Measurements from ENCODE around the gene SNIP1.
"Not testable (repeated sequence)": the region's sequence is repeated elsewhere in the genome, so short reads cannot be mapped to it uniquely, and the experiment has no call there.

Gene SNIP1

GRCh38 chr1:37557402-37557801 lies 3.3 kb upstream of the SNIP1 start:
- TF ChIP-seq ZFX (IDR thresholded peaks at IDR 0.05) (no peak), CTCF (conservative IDR thresholded peaks at IDR 0.05) (no peak)
- H3K27ac ChIP-seq = no peak overlapping the region

- no peak for TF ChIP-seq CTCF (conservative IDR thresholded peaks at IDR 0.05)
- no peak for TF ChIP-seq ZFX (IDR thresholded peaks at IDR 0.05)
- no peak within 1 kb of the TSS for H3K27ac ChIP-seq
Measured at GRCh38 chr1:37556712-37557196, 2.7 kb upstream of the SNIP1 start, which contains the start of gene DNALI1. Gene DNALI1, plus strand, starts transcription at chr1:37556940. Its CDS starts 55 bp downstream, at chr1:37556995.

- peak overlapping the region; percentile 88 for H3K27ac ChIP-seq
- TF ChIP-seq ZFX (IDR thresholded peaks at IDR 0.05) (no peak), CTCF (conservative IDR thresholded peaks at IDR 0.05) (no peak)
Measured at GRCh38 chr1:37553598-37553926, 531 bp downstream of the SNIP1 start.

GRCh38 chr1:37549341-37549740 lies 4.8 kb downstream of the SNIP1 start:
- H3K27ac ChIP-seq = no peak overlapping the region
- TF ChIP-seq ZFX (IDR thresholded peaks at IDR 0.05) (no peak), CTCF (conservative IDR thresholded peaks at IDR 0.05) (no peak)

- TF ChIP-seq CTCF (conservative IDR thresholded peaks at IDR 0.05) (no peak), ZFX (IDR thresholded peaks at IDR 0.05) (no peak)
- no peak overlapping the region for H3K27ac ChIP-seq
Measured at GRCh38 chr1:37545019-37545418, 9.1 kb downstream of the SNIP1 start.

- TF ChIP-seq ZFX (IDR thresholded peaks at IDR 0.05) = no peak
- no peak for TF ChIP-seq CTCF (conservative IDR thresholded peaks at IDR 0.05)
- H3K27ac ChIP-seq = no peak overlapping the region
Measured at GRCh38 chr1:37544530-37544929, 9.6 kb downstream of the SNIP1 start.

GRCh38 chr1:37540036-37540785 lies 13.9 kb downstream of the SNIP1 start:
- TF ChIP-seq ZFX (IDR thresholded peaks at IDR 0.05) = no peak
- no peak for TF ChIP-seq CTCF (conservative IDR thresholded peaks at IDR 0.05)
- no peak overlapping the region for H3K27ac ChIP-seq

GRCh38 chr1:37539154-37539553 lies 14.9 kb downstream of the SNIP1 start:
- H3K27ac ChIP-seq = not testable (repeated sequence)

Data from C4-2B (cell line).